Body of pancreas (tissue), 4 donors: ENCODE measurements around the gene ENG.

Experiments
- CTCF ChIP-seq, 7 experiments: fragments of 450-650 bp in 4 of 7; fragments of 200-600 bp in 3 of 7; sonication (generic) in 3 of 7; IDR thresholded peaks; one replicate each; pipeline ENCODE4 v1.5.1; 2016 to 2019; ENCODE audit warnings: antibody characterized with exemption in 7 of 7
- POLR2A ChIP-seq, 3 donors: fragments of 450-650 bp; IDR thresholded peaks; one replicate each; pipeline ENCODE4 v1.6.1; 2016; ENCODE audit warnings: antibody characterized with exemption in 3 of 3, mild to moderate bottlenecking in 2 of 3

- TF ChIP-seq CTCF (IDR thresholded peaks at IDR 0.05) (no peak), POLR2A (IDR thresholded peaks at IDR 0.05) (no peak)
These were observed 2.3 kb upstream of the ENG start for GRCh38 chr9:127856729-127857116.
